ENCODE results near the gene WWC2.

DNA sequence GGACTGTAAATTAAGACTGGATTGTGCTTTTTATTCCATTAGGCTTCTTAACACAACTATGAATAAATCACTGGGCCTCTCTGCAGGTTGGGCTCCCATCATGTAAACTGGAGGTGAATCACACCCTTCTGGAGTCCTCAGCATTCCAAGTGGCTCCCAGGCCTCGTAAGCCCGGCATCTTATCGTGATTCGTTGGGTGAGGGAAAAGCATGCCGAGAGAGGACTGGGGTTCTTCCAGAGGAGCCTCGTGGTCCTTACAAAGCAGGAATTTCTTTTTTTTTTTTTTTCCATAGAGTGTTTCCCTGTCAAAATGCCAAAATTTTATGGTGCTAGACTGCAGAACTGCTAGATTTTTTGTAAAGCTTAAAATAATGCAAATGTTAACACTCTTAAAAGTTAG, 201.0 kb downstream of the WWC2 start:
- TF ChIP-seq, protein P1, sequence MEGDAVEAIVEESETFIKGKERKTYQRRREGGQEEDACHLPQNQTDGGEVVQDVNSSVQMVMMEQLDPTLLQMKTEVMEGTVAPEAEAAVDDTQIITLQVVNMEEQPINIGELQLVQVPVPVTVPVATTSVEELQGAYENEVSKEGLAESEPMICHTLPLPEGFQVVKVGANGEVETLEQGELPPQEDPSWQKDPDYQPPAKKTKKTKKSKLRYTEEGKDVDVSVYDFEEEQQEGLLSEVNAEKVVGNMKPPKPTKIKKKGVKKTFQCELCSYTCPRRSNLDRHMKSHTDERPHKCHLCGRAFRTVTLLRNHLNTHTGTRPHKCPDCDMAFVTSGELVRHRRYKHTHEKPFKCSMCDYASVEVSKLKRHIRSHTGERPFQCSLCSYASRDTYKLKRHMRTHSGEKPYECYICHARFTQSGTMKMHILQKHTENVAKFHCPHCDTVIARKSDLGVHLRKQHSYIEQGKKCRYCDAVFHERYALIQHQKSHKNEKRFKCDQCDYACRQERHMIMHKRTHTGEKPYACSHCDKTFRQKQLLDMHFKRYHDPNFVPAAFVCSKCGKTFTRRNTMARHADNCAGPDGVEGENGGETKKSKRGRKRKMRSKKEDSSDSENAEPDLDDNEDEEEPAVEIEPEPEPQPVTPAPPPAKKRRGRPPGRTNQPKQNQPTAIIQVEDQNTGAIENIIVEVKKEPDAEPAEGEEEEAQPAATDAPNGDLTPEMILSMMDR (IDR thresholded peaks at IDR 0.05): no peak
- TF ChIP-seq EP300 (IDR thresholded peaks at IDR 0.05) (no peak), POLR2A (IDR thresholded peaks at IDR 0.05) (no peak)
